Umbilical cord (tissue), 2 donors: ENCODE results near the gene CPED1. TPM values are rescaled to one million over a fixed set of nuclear protein-coding genes. Genes with fewer than 3 reads are reported as not detected.
A peak's percentile ranks its signal among the peaks of the same experiment; 100 is the strongest.
"Not testable (repeated sequence)": the region's sequence is repeated elsewhere in the genome, so short reads cannot be mapped to it uniquely, and the experiment has no call there.

ENCODE experiments used
- DNase-seq: peaks from one replicate; pipeline ENCODE4 v3.0.0-alpha.2; 2015; ENCODE audit warnings: low spot score
- total RNA-seq: library from RNA; depleted of rRNA; stranded (reverse); fragments of >200 nt; gene quantifications from one replicate; pipeline ENCODE4 v1.2.3, GENCODE V29; 2014; ENCODE audit warnings: low replicate concordance; ENCODE audit not compliant: insufficient read depth

CPED1 gene
- total RNA-seq, 1 donor from 2014 or later, result 64.8 TPM

DNA sequence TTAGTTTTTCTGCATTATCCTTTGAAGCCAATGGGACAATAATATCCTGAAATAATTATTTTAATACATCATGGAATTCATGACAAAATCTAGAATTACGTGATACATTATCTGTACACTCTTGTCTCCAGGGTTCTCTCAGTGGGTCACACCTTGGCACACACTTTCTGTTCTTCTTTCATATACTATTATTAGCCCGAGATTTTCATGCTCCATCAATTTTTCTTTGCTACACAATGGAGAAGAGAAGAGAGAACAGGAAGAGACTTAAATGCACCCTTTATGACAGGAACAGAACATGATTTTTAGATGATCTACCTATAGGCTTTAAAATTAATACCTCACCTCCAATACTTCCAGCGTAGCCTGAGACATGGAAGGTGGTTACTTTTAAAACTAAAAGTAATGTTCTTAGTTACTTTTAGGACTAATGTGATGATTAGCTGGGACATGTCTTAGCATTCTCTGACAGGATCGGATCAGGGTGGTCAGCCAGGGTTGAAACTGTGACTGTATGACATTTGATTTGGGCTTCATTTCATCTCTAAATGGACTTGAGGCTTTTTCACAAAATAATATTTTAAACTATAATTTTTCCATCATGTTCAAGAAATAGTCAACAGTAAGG, 192.0 kb downstream of the CPED1 start:
- DNase-seq, result no peak

DNA sequence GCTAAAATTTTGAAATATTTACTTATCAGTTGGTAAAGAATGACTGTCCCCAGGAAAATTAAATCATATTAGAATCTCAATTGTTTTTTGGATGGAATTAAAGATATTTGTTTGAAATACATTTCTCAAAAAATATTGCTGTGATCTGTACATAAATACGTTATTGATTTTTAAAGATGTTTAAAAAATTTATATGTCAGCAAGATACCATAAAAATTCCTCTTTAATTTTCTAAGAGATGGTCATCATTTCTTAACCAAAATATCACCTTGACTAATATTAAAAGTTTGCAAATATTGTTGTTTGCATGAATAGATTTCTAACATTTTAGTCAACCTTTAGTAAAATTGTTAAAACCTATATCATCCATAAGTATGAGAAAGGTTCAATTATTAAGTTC, 192.8 kb downstream of the CPED1 start:
- DNase-seq, result no peak

DNA sequence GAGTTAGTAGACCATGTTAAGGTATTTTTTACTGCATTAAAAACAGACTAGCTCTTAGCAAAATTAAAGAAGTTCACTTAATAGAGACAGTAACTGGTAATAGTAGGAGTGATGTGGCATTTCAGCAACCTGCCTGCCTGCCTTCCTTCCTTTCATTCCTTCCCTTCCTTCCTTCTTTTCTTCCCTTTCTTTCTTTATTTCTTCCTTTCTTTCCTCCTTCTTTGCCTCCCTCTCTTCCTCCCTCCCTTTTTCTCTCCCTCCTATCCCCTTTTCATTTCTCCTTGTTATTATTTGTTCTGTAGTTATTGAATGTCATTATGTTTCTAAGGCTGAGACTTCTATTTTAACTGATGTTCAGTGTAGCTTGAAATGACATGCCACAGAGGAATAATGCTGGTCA, 193.8 kb downstream of the CPED1 start:
- no peak for DNase-seq

DNA sequence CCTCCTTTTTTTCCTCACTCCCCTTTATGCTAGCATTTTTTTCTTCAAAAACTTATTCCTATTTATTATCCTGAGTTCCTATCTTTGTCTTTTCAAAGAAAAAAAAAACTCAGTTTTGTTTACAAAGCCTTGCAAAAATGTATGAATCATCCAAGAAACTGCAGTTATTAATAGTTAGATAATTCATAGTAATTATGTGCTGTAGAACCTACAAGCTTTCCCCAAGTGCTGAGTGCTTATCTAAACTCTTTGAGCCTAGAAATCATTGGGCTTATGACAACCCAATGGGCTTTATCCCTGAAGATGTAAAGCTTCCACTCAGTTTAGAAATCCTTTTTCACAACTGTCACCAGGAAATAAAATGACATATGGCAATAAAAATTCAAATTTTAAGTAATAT, 194.4 kb downstream of the CPED1 start:
- DNase-seq, result no peak

DNA sequence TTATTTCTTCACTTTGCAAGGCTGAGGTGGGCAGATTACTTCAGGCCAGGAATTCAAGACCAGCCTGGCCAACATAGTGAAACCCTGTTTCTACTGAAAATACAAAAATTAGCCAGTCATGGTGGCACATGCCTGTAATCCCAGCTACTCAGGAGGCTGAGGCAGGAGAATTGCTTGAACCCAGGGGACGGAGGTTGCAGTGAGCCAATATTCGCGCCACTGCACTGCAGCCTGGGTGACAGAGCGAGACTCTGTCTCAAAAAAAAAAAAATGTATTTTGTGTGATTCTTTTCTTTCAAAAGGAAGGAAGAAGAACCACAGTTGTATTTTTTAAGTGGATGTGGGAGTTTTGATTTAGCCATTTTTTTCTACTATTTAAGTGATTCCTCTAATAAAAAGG, 195.4 kb downstream of the CPED1 start:
- DNase-seq, result not testable (repeated sequence)

DNA sequence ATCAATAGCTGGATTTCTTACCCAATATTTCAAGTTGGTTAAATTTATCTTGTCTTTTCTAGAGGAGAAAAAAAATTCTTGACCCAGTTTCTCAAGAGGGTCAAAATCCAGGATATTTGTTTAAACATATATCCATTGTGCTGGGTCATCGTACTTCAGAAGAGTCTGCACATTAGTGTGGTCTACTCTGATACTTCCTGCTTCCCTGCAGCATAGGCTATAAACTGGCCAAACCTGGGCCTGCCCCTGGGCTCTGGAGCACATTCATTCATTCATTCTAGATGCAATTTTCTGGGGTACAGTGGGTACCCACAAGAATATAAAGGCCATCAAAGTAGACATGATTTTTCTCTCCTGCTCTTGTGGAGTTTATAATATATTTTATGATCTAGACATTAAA, 198.2 kb downstream of the CPED1 start:
- no peak for DNase-seq

DNA sequence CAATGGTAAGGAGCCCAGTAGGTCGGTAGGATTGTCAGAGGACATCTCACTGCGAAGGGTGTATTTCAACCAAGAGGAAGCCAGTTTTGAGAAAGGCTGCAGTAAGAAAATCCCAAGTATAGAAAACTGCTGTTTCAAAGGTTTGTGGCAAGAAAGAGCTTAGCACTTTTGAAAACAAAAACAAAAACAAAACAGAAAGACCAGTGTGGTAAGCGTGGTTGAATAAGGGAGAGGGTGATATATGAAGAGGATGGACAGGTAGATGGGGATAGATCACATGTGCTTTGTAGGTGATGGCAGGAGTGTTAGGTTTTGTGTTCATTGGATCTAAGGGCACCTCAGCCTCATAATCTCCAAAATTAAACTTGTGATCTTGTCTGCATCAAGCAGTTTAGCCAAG, 198.7 kb downstream of the CPED1 start:
- no peak for DNase-seq

DNA sequence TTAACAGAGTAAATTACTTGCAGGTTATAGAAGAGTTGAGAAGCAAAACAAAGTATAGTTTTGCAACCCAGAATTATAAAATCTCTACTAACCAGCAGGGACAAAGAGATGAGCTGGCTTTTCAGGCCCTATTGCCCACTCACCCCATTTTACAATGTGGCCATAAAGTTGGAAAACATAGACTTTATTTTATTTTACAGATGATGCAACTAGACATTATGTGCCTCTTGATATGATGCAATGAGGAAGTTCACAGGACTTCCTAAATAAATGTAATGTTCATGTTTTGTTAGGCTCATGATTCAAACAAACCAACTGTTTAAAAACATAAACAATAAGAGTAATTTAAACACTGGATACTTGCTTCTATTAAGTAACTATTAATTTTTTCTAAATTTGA, 199.2 kb downstream of the CPED1 start:
- no peak for DNase-seq

DNA sequence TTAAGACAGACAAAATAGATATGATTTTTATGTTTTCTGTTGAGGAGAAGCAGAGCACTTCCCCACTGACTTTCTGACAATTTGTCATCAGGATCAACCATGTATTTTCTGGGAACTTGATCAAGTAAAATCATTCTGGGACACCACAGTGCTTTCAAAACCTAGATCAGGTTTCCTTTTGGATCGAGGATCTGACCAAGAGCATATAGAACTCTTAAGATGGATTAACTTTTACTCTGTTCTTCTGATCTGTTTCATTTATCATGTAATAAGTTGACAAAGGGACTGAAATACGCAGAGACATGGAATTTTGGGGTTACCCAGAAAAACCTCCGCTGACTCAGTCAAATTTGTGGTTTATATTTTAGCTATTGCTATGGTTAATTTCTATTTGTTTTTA, 204.3 kb downstream of the CPED1 start:
- DNase-seq, result peak; percentile 6

DNA sequence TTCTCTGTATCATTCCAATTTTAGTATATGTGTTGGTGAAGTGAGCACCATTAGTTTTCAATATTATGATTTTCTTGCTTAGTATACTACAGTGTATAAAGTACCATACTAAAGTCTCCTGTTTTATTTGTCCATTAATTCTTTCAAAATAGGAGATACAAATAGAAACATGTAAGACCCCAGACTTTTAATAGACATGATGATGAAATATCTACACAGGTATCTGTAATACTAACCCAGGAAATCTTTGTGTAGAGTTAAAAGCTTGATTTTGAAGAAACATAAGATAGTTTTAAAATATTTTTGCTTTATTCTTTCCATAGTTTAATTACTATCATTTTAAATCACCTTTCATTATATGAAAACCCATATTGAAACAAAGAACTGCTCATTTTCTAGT, 206.5 kb downstream of the CPED1 start:
- DNase-seq, result no peak

DNA sequence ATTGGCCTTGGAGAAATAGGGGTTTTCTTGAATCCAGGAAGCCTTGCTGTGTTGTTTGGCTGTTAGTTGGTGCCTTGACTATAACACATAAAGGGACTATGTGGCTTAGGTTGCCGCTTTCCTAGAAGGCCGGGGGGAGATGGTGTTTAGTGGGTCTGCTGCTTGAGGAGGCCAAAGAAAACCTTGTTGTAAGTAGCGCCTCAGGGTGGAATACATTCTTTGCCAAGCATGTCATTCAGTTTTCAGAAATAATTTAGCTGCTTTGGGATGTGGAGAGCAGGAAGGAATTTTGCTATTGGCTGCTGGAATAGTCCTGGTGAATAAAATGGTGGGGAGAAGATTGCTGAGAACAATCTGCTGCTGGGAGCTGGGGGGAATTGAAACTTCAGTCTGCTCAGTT, 207.4 kb downstream of the CPED1 start:
- peak; percentile 43 for DNase-seq

DNA sequence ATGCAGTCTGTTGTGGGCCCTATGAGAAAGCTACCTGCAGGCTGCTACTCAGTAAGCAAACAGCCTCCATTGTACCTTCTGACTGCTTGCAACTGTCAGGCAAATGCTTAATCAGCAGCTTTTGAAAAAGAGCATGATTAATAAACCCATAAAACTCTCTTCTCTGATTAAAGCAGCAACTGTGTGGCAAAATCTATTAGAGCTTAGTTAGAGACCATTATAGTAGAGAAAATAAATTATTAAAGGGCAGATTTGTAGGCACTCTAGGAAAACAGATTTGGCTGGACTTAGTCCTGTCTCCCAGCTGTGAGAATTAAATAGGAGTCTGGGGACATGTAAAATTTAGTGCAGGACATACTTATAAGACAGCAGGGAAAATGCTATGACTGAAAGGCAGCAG, 207.8 kb downstream of the CPED1 start:
- peak; percentile 5 for DNase-seq

DNA sequence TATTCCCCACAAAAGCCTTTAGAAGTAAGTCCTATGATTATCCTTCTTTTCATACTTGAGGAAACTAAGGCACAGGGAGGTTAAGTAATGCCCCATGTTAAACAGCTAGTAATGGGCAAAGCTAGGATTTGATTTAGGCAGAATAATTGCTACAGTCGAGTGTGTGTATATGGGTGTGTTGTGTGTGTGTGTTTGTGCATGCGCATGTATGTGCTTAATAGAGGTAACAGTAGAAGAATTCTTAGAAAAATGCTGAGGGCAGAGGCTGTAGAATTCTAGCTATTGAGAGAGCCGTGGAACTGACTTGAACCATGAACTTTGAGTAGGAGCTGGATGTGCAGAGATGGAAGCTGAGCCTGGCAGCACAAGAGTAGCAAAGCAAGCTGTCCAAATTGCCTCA, 208.9 kb downstream of the CPED1 start:
- no peak for DNase-seq

DNA sequence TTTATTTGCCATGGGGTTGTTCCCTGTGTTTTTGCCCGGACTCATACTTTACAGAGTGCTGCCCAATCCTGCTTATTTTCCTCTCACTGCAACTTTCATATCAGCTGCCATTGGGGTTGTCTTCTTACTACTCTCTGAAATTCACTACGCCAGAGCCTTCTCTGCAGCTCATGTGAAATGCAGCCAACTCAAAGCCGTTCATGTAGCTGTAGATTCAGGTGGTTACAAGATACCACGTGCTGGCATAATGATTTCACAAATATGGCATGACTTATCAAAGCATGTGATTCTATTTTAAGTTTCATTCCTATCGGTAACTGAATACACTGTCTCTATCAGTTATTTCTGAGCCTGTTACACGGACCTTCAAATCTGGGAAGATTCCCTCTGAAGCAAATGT, 210.0 kb downstream of the CPED1 start:
- no peak for DNase-seq

DNA sequence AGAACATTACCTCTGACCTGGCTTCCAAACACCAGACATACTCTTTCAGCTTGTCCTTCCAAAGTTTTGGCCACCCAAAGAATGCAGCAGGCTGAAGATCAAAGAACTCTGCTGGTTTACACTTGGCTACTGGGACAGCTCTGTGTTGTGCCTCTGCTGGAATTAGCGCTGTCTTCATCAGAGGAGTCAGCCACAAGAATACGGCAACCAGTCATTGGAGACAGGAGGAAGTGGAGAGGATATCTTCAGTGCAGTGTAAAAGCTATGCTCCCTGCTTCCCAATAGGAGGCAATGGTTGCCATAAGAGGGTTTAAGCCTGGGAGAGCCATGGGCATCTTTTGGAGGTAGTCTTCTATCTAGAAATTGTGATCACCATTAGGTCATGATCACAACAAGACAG, 213.6 kb downstream of the CPED1 start:
- no peak for DNase-seq

DNA sequence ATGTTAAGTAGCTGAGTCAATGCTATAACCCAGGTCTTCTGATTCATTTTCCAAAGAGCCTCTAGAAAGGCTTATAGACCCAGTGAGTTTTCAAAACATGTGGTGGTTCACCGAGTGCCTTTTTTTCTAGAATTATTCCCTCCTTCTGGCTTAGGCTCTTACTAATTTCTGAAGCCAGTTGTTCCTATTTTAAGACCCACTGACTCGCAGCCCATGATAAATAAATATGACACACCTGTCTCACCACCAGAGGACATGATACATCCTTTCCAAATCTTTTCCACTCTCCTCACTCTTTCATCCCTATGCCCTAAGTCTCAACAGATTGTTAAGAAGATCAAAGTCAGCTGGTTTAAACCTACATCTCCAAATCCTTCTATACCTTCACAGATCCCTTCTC, 214.3 kb downstream of the CPED1 start:
- DNase-seq, result no peak

DNA sequence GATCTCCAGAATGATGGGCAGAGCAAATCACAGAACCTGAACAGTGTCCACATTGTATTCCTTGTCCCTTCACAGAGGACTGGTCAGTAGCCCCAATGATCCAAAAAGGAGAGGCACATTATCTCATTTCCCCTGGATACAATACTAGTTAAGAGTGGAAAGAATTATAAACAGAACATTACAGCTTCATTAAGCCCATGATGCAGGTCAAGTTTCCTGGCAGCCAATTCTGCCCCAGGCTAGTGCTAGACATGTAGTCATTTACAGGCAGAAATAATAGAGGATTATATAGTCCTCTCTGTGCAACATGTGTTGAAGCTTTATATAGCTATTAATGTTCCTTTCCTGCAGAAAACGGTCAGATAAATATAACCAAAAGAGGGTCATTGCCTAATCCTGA, 216.0 kb downstream of the CPED1 start:
- peak; percentile 2 for DNase-seq

DNA sequence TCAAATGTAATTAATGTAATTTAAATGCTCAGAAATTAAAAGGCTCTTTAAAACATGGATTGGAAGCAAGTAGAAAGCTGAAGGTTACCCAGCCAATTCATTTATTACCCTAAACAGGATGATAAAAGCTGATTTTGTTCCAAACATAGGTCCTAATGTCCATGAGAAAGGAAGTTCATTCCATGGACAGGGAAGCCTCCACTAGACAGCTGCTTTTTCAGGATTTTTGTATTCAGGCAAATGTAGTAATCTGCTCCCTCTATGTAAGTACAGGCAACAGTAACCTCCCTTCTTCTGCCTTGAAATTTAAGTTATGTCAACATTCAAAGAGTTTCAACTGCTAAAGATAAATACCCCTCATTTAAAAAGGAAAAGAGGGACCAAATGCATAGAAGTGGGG, 217.3 kb downstream of the CPED1 start:
- DNase-seq, result no peak

DNA sequence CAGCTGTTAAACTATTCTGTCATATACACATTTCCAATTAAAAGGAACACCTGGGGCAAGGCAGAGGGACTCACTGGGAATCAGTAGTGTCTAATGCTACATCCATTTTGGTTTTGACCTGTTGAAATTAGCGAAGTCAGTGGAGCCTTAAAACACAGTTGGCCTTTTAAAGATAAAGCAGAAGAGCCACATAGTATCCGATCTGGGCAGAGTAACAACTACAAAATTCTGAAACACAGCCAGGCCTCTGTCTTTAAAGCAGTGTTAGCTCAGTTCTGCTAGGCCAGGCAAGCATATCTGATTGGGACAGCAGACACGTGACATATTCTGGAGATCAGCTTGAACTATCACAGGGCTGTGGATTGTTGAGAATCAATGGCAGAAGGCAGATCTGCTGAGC, 222.7 kb downstream of the CPED1 start:
- DNase-seq, result no peak

DNA sequence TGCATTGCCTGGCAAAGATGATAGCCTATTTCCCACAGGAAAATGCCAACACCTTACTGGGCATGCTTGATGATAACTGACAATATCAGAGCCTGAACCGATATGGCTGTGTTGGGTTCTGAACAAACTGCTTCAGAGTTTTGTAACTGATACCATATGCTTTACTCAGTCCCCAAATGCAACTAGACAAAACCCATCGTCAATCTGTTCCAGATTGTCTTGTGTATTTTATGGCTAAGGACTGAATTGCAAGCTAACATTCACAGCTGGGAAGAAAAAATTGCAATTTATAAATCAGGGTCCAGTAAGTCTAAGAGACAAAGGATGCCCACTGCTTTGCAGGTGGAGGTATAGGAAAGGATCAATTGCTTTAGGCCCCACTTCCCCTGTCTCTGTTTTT, 223.5 kb downstream of the CPED1 start:
- DNase-seq, result no peak

DNA sequence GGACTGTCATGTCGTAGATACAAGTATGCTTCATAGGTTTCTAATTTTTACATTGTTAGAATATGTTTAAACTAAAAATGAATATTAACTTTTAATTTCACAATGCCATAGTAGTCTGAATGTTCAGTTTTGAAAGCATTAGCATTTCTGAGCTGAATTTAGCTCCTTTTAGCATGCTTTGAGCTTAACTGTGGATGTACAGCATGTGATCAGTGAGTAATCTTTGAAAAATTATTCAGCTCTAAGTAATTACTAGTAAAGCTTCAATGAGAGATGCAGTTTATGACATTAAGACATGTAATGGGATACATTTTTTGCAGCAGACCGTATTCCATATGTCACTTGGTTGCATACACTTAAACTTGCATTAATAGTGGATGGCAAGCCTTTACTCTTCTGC, 226.1 kb downstream of the CPED1 start:
- DNase-seq, result no peak

DNA sequence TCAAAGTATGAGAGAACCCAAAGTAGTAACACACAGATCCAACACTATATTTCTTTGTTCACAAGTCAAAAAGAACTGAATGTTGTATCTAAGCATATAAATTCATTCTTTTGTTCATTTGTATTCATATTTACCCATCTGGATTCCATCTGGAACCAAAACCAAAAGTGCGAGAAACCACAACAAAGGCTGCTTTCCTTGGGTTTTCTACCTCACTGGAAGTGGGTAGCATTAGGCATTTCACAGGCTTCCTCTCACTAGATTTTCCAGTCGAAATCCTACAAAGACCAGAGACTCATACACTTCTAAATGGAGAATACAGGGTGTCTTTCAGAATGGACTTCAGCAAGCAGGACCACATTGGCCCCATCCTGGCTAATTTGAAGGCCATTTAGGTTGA, 230.5 kb downstream of the CPED1 start:
- DNase-seq, result no peak

DNA sequence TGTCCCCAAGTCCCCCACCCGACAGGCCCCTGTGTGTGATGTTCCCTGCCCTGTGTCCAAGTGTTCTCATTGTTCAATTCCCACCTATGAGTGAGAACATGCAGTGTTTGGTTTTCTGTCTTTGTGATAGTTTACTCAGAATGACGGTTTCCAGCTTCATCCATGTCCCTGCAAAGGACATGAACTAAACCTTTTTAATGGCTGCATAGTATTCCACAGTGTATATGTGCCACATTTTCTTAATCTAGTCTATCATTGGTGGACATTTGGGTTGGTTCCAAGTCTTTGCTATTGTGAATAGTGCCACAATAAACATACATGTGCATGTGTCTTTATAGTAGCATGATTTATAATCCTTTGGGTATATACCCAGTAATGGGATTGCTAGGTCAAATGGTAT, 232.6 kb downstream of the CPED1 start:
- not testable (repeated sequence) for DNase-seq

DNA sequence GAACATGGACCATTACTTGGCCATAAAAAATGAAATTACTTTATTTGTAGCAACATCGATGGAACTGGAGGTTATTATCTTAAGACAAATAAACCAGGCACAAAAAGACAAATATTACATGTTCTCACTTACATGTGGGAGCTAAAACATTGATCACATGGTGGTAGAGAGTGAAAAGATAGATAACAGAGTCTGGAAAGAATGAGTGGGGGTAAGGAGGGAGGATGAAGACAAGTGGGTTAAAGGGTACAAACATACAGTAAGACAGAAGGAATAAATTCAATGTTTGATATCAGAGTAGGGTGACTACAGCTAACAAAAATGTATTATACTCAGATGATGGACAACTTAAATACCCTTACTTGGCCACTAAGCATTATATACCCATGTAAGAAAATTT, 240.3 kb downstream of the CPED1 start:
- DNase-seq, result no peak

DNA sequence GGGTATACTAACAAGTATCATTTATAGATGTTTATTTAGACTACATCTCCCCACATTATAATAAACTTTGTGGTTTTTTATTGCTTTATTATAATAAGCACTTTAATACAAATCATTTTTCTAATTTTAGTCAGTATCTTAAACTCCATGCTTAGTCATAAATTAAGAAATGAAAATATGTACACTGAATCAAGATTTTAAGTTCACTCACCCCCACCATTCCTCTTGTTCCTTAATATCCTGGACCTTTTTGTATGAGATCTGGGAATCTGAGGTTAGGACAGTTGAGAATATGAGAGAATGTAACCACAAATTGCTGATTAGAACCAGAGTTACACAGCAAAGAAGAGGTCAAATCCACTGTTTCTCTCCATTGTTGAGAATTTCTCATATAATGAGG, 246.7 kb downstream of the CPED1 start:
- no peak for DNase-seq
